Stomach (tissue), 19 donors: ENCODE data around the gene DBX2. TPM values are rescaled to one million over a fixed set of nuclear protein-coding genes. Genes with fewer than 3 reads are reported as not detected.
"Not testable (repeated sequence)": the region's sequence is repeated elsewhere in the genome, so short reads cannot be mapped to it uniquely, and the experiment has no call there.

Experiments
- DNase-seq, 2 donors: peaks; one replicate each; pipeline versions ENCODE4 v3.0.0 to v3.0.0-alpha.2; 2013 to 2019
- H3K27ac ChIP-seq, 5 donors: fragments of 200-600 bp in 4 of 5; sonication (generic) in 4 of 5; one replicate each; pipeline ENCODE4 v1.5.1; 2013 to 2019; ENCODE audit warnings: mild to moderate bottlenecking in 1 of 5, moderate library complexity in 1 of 5
- H3K27me3 ChIP-seq, 3 donors: fragments of 200-600 bp; sonication (generic); one replicate each; pipeline ENCODE4 v1.5.1; 2017 to 2019; ENCODE audit warnings: mixed run types in 1 of 3
- H3K36me3 ChIP-seq, 4 donors: fragments of 200-600 bp; sonication (generic); 1 replicate in 3 of 4; 2 replicates in 1 of 4; pipeline ENCODE4 v1.5.1; 2016 to 2019
- H3K4me1 ChIP-seq, 4 donors: fragments of 200-600 bp; sonication (generic); one replicate each; pipeline ENCODE4 v1.5.1; 2016 to 2019
- H3K4me3 ChIP-seq, 4 donors: fragments of 200-600 bp; sonication (generic) in 3 of 4; one replicate each; pipeline ENCODE4 v1.5.1; 2016 to 2019; ENCODE audit warnings: mild to moderate bottlenecking in 1 of 4
- H3K9me3 ChIP-seq, 4 donors: fragments of 200-600 bp; sonication (generic); one replicate each; pipeline ENCODE4 v1.5.1; 2016 to 2019
- CTCF ChIP-seq, 7 experiments: fragments of 450-650 bp in 4 of 7; fragments of 200-600 bp in 3 of 7; sonication (generic) in 3 of 7; IDR thresholded peaks; one replicate each; pipeline ENCODE4 v1.5.1; 2016 to 2019; ENCODE audit warnings: antibody characterized with exemption in 7 of 7, control low read depth in 2 of 7, mild to moderate bottlenecking in 1 of 7
- EP300 ChIP-seq: sonication (generic); formaldehyde crosslinking; IDR thresholded peaks from one replicate; pipeline ENCODE4 v1.6.1; 2017; ENCODE audit warnings: antibody characterized with exemption
- POLR2A ChIP-seq, 4 donors: fragments of 450-650 bp; IDR thresholded peaks; one replicate each; pipeline ENCODE4 v1.6.1; 2016; ENCODE audit warnings: antibody characterized with exemption in 4 of 4, control low read depth in 2 of 4, mild to moderate bottlenecking in 1 of 4, moderate library complexity in 1 of 4
- POLR2AphosphoS5 ChIP-seq, 3 donors: sonication (generic); formaldehyde crosslinking; IDR thresholded peaks; one replicate each; pipeline ENCODE4 v1.6.1; 2016; ENCODE audit warnings: antibody characterized with exemption in 3 of 3
- WGBS, 5 donors: extraction: QIAGEN DNeasy Blood & Tissue Kit in 3 of 5; methylation state at CpG; one replicate each; pipeline versions ENCODE4 v1.1.5 to v1.1.7; 2013 to 2018; 5-methylcytosine and 5-hydroxymethylcytosine counted together
- intact Hi-C: fragments of 100-400 bp; cut with DNase I; formaldehyde crosslinking; loops from one replicate; pipeline ENCODE4 v1.15.1; 2023; ENCODE audit warnings: low total_unique reads
- long read RNA-seq, 10 donors: transcript quantifications; one replicate each; lab custom pipeline, GENCODE V29; 2026
- polyA plus RNA-seq, 3 donors: library from polyadenylated mRNA; stranded (reverse); fragments of 200-250 nt; gene quantifications; one replicate each; pipeline ENCODE4 v1.2.3, GENCODE V29; 2013
- total RNA-seq, 5 donors: library from RNA; depleted of rRNA; stranded (reverse); fragments of >200 nt; gene quantifications; one replicate each; pipeline versions ENCODE4 v1.1.0 to v1.2.3, GENCODE V29; 2014 to 2016
- donor health status: healthy with polysubstance abuse.
- donor health status: Bipolar disorder and iron deficiency.
- donor health status: healthy.

The DBX2 gene
- total RNA-seq (not detected), polyA plus RNA-seq (not detected)
- long read RNA-seq, donor 1: 0 reads
- long read RNA-seq, donor 2: 0 reads
- long read RNA-seq, donor 3: 0 reads
- long read RNA-seq, donor 4: 0 reads
- long read RNA-seq, donor 5: 0 reads
- long read RNA-seq, donor 6: 0 reads
- long read RNA-seq, donor 7: 0 reads
- long read RNA-seq, donor 8: 0 reads
- long read RNA-seq, donor 9: 0 reads
- long read RNA-seq, donor 10: 0 reads

- Histone ChIP-seq H3K36me3 (no peaks in the 10 kb centered on the region), H3K27ac (no peak within 1 kb of the TSS)
Measured at GRCh38 chr12:45050751-45051571, at the start of gene DBX2. DBX2 (minus strand) TSS chr12:45051099; CDS start chr12:45050927, 172 bp downstream.

DNA sequence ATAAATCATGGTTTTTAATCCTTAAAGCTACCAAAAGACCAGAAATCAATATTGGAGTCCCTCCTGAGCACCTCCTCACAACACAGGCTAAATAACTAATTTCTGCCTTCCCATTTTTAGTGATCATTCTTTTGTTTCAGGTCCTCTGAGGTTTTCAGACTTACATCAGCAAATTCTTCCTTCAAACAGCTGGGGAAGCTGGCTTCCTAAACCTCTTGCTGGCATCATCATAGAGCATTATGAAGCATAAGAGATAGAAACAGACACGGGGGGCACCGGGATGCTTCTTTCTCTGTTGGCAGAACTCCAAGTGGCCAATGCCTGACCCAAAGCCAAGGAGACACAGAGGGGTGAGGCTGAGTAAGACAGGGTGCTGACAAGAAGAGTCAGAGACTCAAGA lies 47.9 kb upstream of the DBX2 start:
- no peak for TF ChIP-seq POLR2AphosphoS5 (IDR thresholded peaks at IDR 0.05)
- no peak for TF ChIP-seq POLR2A (IDR thresholded peaks at IDR 0.05)
- no peak for TF ChIP-seq EP300
- TF ChIP-seq CTCF (IDR thresholded peaks at IDR 0.05): no peak
- intact Hi-C loops: no loop called here
- Histone ChIP-seq H3K4me3 (no peak overlapping the region), H3K27ac (no peak overlapping the region), H3K36me3 (no peaks in the 10 kb centered on the region), H3K27me3 (no peaks in the 10 kb centered on the region), H3K9me3 (no peaks in the 10 kb centered on the region), H3K4me1 (no peaks in the 10 kb centered on the region)
- DNase-seq: no peak
- 59 to 84% (median 66%) methylated on average over 2 of the region's 2 CpGs for WGBS, 5 donors

More at GRCh38 chr12:45050751-45051571, at the start of gene DBX2:
- intact Hi-C loops: no loop called here
- no peak for TF ChIP-seq CTCF (IDR thresholded peaks at IDR 0.05)
- no peak for TF ChIP-seq POLR2AphosphoS5 (IDR thresholded peaks at IDR 0.05)
- TF ChIP-seq POLR2A (IDR thresholded peaks at IDR 0.05): no peak
- no peak for TF ChIP-seq EP300
- Histone ChIP-seq H3K27me3 (peaks cover 0 to 58% (median 24%) of the 10 kb centered on the region in 3 donors), H3K9me3 (no peaks in the 10 kb centered on the region), H3K4me3 (peak within 1 kb of the TSS; percentile 25 to 48 (median 30)), H3K4me1 (peaks cover 0 to 23% (median 12%) of the 10 kb centered on the region in 4 donors)
- DNase-seq: peak in 1 of 2 donors; percentile 49
- 1 to 4% (median 2%) methylated on average over 21 to 77 of the region's 77 CpGs for WGBS, 5 donors

DNA sequence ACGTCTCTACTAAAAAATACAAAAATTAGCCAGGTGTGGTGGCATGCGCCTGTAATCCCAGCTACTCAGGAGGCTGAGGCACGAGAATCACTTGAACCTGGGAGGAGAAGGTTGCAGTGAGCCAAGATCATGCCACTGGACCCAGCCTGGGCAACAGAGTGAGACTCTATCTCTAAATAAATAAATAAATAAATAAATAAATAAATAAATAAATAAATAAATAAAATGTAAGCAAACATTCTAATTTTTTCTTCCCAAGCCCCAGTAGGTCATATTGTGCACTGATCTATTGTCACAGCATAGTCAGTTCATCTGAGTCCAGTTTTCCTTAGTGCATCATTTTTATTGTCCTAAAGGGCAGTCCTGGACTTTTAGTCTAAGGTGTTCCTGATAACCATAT lies 44.5 kb upstream of the DBX2 start:
- H3K9me3 ChIP-seq, H3K27ac ChIP-seq, intact Hi-C loops, DNase-seq, H3K4me3 ChIP-seq, H3K27me3 ChIP-seq, H3K4me1 ChIP-seq, H3K36me3 ChIP-seq: not testable (repeated sequence)
- WGBS, 5 donors: 82 to 89% (median 88%) methylated on average over 3 of the region's 3 CpGs

DNA sequence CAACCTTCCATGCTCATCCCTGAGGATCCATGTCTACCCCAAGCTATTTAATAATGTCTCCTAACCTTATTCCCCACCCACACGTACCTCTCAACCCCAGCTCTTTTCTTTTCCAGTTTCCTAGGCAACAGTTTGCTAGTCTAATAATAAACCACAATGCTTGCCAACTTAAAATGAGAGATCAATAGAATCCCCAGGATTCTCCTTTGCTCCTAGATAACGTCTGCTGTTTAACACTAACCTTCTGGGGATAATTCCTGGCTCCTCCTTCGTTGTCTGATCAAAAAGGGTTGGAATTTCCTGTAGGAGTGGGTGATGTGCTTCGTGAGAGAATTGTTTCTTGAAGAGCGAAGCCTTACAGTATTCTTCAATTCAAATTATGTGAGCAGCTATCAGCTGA lies 42.2 kb upstream of the DBX2 start:
- intact Hi-C loops: no loop called here
- Histone ChIP-seq H3K4me3 (no peak overlapping the region), H3K27ac (no peak overlapping the region), H3K9me3 (no peaks in the 10 kb centered on the region), H3K36me3 (no peaks in the 10 kb centered on the region), H3K27me3 (no peaks in the 10 kb centered on the region), H3K4me1 (no peaks in the 10 kb centered on the region)
- WGBS, 5 donors: 35 to 48% (median 36%) methylated on average over 5 of the region's 5 CpGs
- TF ChIP-seq EP300 (no peak), CTCF (IDR thresholded peaks at IDR 0.05) (no peak), POLR2A (IDR thresholded peaks at IDR 0.05) (no peak), POLR2AphosphoS5 (IDR thresholded peaks at IDR 0.05) (no peak)
- peak in 1 of 2 donors; percentile 8 for DNase-seq
